Measurements from ENCODE around the gene NINJ1.

Gene NINJ1

GRCh38 chr9:93134015-93134739 lies at the start of gene NINJ1:
TSS of gene NINJ1 (minus strand) at chr9:93134251. CDS start at chr9:93134217, 34 bp downstream.
- Mint-ChIP-seq H3K36me3 (peaks cover 18 to 43% of the 10 kb centered on the region in 2 donors), H3K4me3 (peak within 1 kb of the TSS; percentile 94 to 96), H3K27me3 (peaks cover 0 to under 1% of the 10 kb centered on the region in 2 donors), H3K27ac (peak within 1 kb of the TSS; percentile 99), H3K4me1 (peaks cover 54 to 87% of the 10 kb centered on the region in 2 donors), H3K9me3 (peaks cover 0 to 4% of the 10 kb centered on the region in 2 donors)
- ATAC-seq (replicated peaks) (peak; percentile 70 to 79), DNase-seq (peak; percentile 89)

GRCh38 chr9:93183131-93183662 lies 49.1 kb upstream of the NINJ1 start:
- peaks cover 6 to 8% of the 10 kb centered on the region in 2 donors for H3K4me1 Mint-ChIP-seq
- peaks cover 58 to 75% of the 10 kb centered on the region in 2 donors for H3K27me3 Mint-ChIP-seq
- ATAC-seq (replicated peaks) (no peak), DNase-seq (no peak)
- H3K4me3 Mint-ChIP-seq = peak overlapping the region; percentile 72 to 77
- no peaks in the 10 kb centered on the region for H3K9me3 Mint-ChIP-seq
- H3K27ac Mint-ChIP-seq = no peak overlapping the region
- no peaks in the 10 kb centered on the region for H3K36me3 Mint-ChIP-seq

GRCh38 chr9:93182572-93182971 lies 48.5 kb upstream of the NINJ1 start:
- ATAC-seq (replicated peaks) = no peak
- H3K27me3 Mint-ChIP-seq = peaks cover 56 to 77% of the 10 kb centered on the region in 2 donors
- H3K4me3 Mint-ChIP-seq = no peak overlapping the region

GRCh38 chr9:93181672-93182435 lies 47.8 kb upstream of the NINJ1 start:
- peaks cover 52 to 70% of the 10 kb centered on the region in 2 donors for H3K27me3 Mint-ChIP-seq
- DNase-seq (no peak), ATAC-seq (replicated peaks) (no peak)
- H3K4me1 Mint-ChIP-seq = peaks cover 6 to 8% of the 10 kb centered on the region in 2 donors
- no peaks in the 10 kb centered on the region for H3K9me3 Mint-ChIP-seq
- no peak overlapping the region for H3K27ac Mint-ChIP-seq
- no peaks in the 10 kb centered on the region for H3K36me3 Mint-ChIP-seq
- H3K4me3 Mint-ChIP-seq = no peak overlapping the region

More at GRCh38 chr9:93182572-93182971, 48.5 kb upstream of the NINJ1 start:
- no peaks in the 10 kb centered on the region for H3K9me3 Mint-ChIP-seq
- DNase-seq = no peak
- no peaks in the 10 kb centered on the region for H3K36me3 Mint-ChIP-seq
- H3K27ac Mint-ChIP-seq = no peak overlapping the region
- peaks cover 6 to 8% of the 10 kb centered on the region in 2 donors for H3K4me1 Mint-ChIP-seq

GRCh38 chr9:93180938-93181337 lies 46.9 kb upstream of the NINJ1 start:
- no peaks in the 10 kb centered on the region for H3K9me3 Mint-ChIP-seq
- no peak overlapping the region for H3K27ac Mint-ChIP-seq
- peaks cover 6 to 8% of the 10 kb centered on the region in 2 donors for H3K4me1 Mint-ChIP-seq
- H3K27me3 Mint-ChIP-seq = peaks cover 46 to 61% of the 10 kb centered on the region in 2 donors
- DNase-seq (no peak), ATAC-seq (replicated peaks) (no peak)
- H3K36me3 Mint-ChIP-seq = no peaks in the 10 kb centered on the region
- H3K4me3 Mint-ChIP-seq = no peak overlapping the region

GRCh38 chr9:93178851-93179786 lies 45.1 kb upstream of the NINJ1 start:
- no peak for DNase-seq
- Mint-ChIP-seq H3K4me1 (peaks cover 4 to 8% of the 10 kb centered on the region in 2 donors), H3K27ac (no peak overlapping the region), H3K36me3 (no peaks in the 10 kb centered on the region), H3K27me3 (peaks cover 40 to 50% of the 10 kb centered on the region in 2 donors), H3K4me3 (no peak overlapping the region), H3K9me3 (no peaks in the 10 kb centered on the region)
- ATAC-seq (replicated peaks) = no peak

- ATAC-seq (replicated peaks) = no peak
- no peaks in the 10 kb centered on the region for H3K36me3 Mint-ChIP-seq
- H3K27me3 Mint-ChIP-seq = peaks cover 31 to 51% of the 10 kb centered on the region in 2 donors
- H3K9me3 Mint-ChIP-seq = no peaks in the 10 kb centered on the region
- H3K27ac Mint-ChIP-seq = no peak overlapping the region
- DNase-seq = no peak
- no peaks in the 10 kb centered on the region for H3K4me1 Mint-ChIP-seq
- H3K4me3 Mint-ChIP-seq = no peak overlapping the region
Measured at GRCh38 chr9:93177676-93178075, 43.6 kb upstream of the NINJ1 start.

GRCh38 chr9:93174976-93175375 lies 40.9 kb upstream of the NINJ1 start:
- H3K36me3 Mint-ChIP-seq = no peaks in the 10 kb centered on the region
- peaks cover 13 to 41% of the 10 kb centered on the region in 2 donors for H3K27me3 Mint-ChIP-seq
- DNase-seq (no peak), ATAC-seq (replicated peaks) (no peak)
- no peaks in the 10 kb centered on the region for H3K4me1 Mint-ChIP-seq
- H3K27ac Mint-ChIP-seq = no peak overlapping the region
- H3K9me3 Mint-ChIP-seq = no peaks in the 10 kb centered on the region
- no peak overlapping the region for H3K4me3 Mint-ChIP-seq

GRCh38 chr9:93173365-93174051 lies 39.5 kb upstream of the NINJ1 start:
- Mint-ChIP-seq H3K4me1 (no peaks in the 10 kb centered on the region), H3K36me3 (no peaks in the 10 kb centered on the region), H3K9me3 (no peaks in the 10 kb centered on the region), H3K27me3 (peaks cover under 1 to 29% of the 10 kb centered on the region in 2 donors), H3K27ac (peak overlapping the region; percentile 42), H3K4me3 (no peak overlapping the region)
- DNase-seq (no peak), ATAC-seq (replicated peaks) (no peak)

- Mint-ChIP-seq H3K27me3 (peaks cover 0 to 23% of the 10 kb centered on the region in 2 donors), H3K4me3 (no peak overlapping the region), H3K4me1 (no peaks in the 10 kb centered on the region)
Measured at GRCh38 chr9:93172666-93173364, 38.8 kb upstream of the NINJ1 start.

GRCh38 chr9:93171261-93171990 lies 37.4 kb upstream of the NINJ1 start:
- DNase-seq = no peak
- H3K27ac Mint-ChIP-seq = peak overlapping the region; percentile 47
- ATAC-seq (replicated peaks) = no peak
- no peaks in the 10 kb centered on the region for H3K9me3 Mint-ChIP-seq
- H3K27me3 Mint-ChIP-seq = peaks cover 0 to 21% of the 10 kb centered on the region in 2 donors
- no peaks in the 10 kb centered on the region for H3K4me1 Mint-ChIP-seq
- H3K36me3 Mint-ChIP-seq = no peaks in the 10 kb centered on the region
- H3K4me3 Mint-ChIP-seq = no peak overlapping the region

More at GRCh38 chr9:93172666-93173364, 38.8 kb upstream of the NINJ1 start:
- ATAC-seq (replicated peaks) (no peak), DNase-seq (no peak)
- Mint-ChIP-seq H3K27ac (no peak overlapping the region), H3K9me3 (no peaks in the 10 kb centered on the region), H3K36me3 (no peaks in the 10 kb centered on the region)

GRCh38 chr9:93170571-93170970 lies 36.5 kb upstream of the NINJ1 start:
- ATAC-seq (replicated peaks) = no peak
- no peak overlapping the region for H3K27ac Mint-ChIP-seq
- DNase-seq = no peak
- H3K4me1 Mint-ChIP-seq = no peaks in the 10 kb centered on the region
- no peaks in the 10 kb centered on the region for H3K9me3 Mint-ChIP-seq
- no peaks in the 10 kb centered on the region for H3K36me3 Mint-ChIP-seq
- H3K4me3 Mint-ChIP-seq = no peak overlapping the region
- peaks cover 0 to 21% of the 10 kb centered on the region in 2 donors for H3K27me3 Mint-ChIP-seq

Data from stimulated activated naive B cell treated with anti-CD40 and anti-IgM and Interleukin-4, amounts not matched to agents 10 μg/mL and 1 μg/mL and 100 μg/mL, for 72 hours (primary cell).